ENCODE results near the gene NSUN2. TPM values are rescaled to one million over a fixed set of nuclear protein-coding genes. Genes with fewer than 3 reads are reported as not detected.

The NSUN2 gene
- total RNA-seq, 1 donor from 2014 or later = 78.8 TPM

- Histone ChIP-seq H2AFZ (ENCODE audit: low read depth, low read length) (no peak overlapping the region), H3K4me2 (ENCODE audit: low read length) (no peak overlapping the region), H3K36me3 (ENCODE audit: insufficient read depth, low read length) (peaks cover 79% of the 10 kb centered on the region), H3K27ac (ENCODE audit: low read depth, low read length) (no peak overlapping the region), H3K4me3 (ENCODE audit: insufficient read depth, low read depth, low read length) (no peak overlapping the region), H3K9me3 (ENCODE audit: insufficient read depth, low read depth, low read length) (no peaks in the 10 kb centered on the region), H3K79me2 (ENCODE audit: insufficient read depth, low read length) (peaks cover 9% of the 10 kb centered on the region), H4K20me1 (ENCODE audit: insufficient read depth, low read length) (peaks cover 41% of the 10 kb centered on the region), H3K9ac (ENCODE audit: low read length) (no peak overlapping the region), H3K4me1 (ENCODE audit: insufficient read depth, low read length) (no peaks in the 10 kb centered on the region), H3K27me3 (ENCODE audit: insufficient read depth, low read length) (no peaks in the 10 kb centered on the region)
- no peaks in the 10 kb centered on the region for H3K27me3 Mint-ChIP-seq (ENCODE audit: low read depth, unreplicated experiment)
- no peaks in the 10 kb centered on the region for H3K9me3 Mint-ChIP-seq (ENCODE audit: unreplicated experiment)
- no peak overlapping the region for H3K27ac Mint-ChIP-seq (ENCODE audit: unreplicated experiment)
- TF ChIP-seq CTCF (IDR thresholded peaks at IDR 0.05; ENCODE audit: insufficient read depth, low read depth, low read length) = no peak
- no peak for TF ChIP-seq EZH2 (IDR thresholded peaks at IDR 0.05; ENCODE audit: insufficient read depth, low read length)
- no peak overlapping the region for H3K4me3 Mint-ChIP-seq (ENCODE audit: unreplicated experiment)
- FAIRE-seq = no peak
- no peak for DNase-seq (ENCODE audit: low read depth)
- peaks cover 39% of the 10 kb centered on the region for H3K36me3 Mint-ChIP-seq (ENCODE audit: low read depth, unreplicated experiment)
- no peaks in the 10 kb centered on the region for H3K4me1 Mint-ChIP-seq (ENCODE audit: low read depth, unreplicated experiment)
These were observed 27.9 kb downstream of the NSUN2 start for GRCh38 chr5:6604946-6605345.

- peaks cover 80% of the 10 kb centered on the region for H3K36me3 ChIP-seq (ENCODE audit: insufficient read depth, low read length)
- no peak for FAIRE-seq
These were observed 28.5 kb downstream of the NSUN2 start for GRCh38 chr5:6604341-6604740.

More at GRCh38 chr5:6604341-6604740, 28.5 kb downstream of the NSUN2 start:
- Mint-ChIP-seq H3K9me3 (ENCODE audit: unreplicated experiment) (no peaks in the 10 kb centered on the region), H3K4me1 (ENCODE audit: low read depth, unreplicated experiment) (no peaks in the 10 kb centered on the region), H3K27me3 (ENCODE audit: low read depth, unreplicated experiment) (no peaks in the 10 kb centered on the region), H3K27ac (ENCODE audit: unreplicated experiment) (no peak overlapping the region), H3K36me3 (ENCODE audit: low read depth, unreplicated experiment) (peaks cover 37% of the 10 kb centered on the region), H3K4me3 (ENCODE audit: unreplicated experiment) (no peak overlapping the region)
- Histone ChIP-seq H3K4me3 (ENCODE audit: insufficient read depth, low read depth, low read length) (no peak overlapping the region), H3K79me2 (ENCODE audit: insufficient read depth, low read length) (peaks cover 7% of the 10 kb centered on the region), H3K4me2 (ENCODE audit: low read length) (no peak overlapping the region), H4K20me1 (ENCODE audit: insufficient read depth, low read length) (peaks cover 41% of the 10 kb centered on the region), H3K4me1 (ENCODE audit: insufficient read depth, low read length) (no peaks in the 10 kb centered on the region), H3K9ac (ENCODE audit: low read length) (no peak overlapping the region), H2AFZ (ENCODE audit: low read depth, low read length) (no peak overlapping the region), H3K9me3 (ENCODE audit: insufficient read depth, low read depth, low read length) (no peaks in the 10 kb centered on the region), H3K27me3 (ENCODE audit: insufficient read depth, low read length) (no peaks in the 10 kb centered on the region), H3K27ac (ENCODE audit: low read depth, low read length) (no peak overlapping the region)
- TF ChIP-seq EZH2 (IDR thresholded peaks at IDR 0.05; ENCODE audit: insufficient read depth, low read length) (no peak), CTCF (IDR thresholded peaks at IDR 0.05; ENCODE audit: insufficient read depth, low read depth, low read length) (no peak)
- DNase-seq (ENCODE audit: low read depth) = no peak
